HepG2 (cell line): ENCODE measurements around the gene SF3B2. TPM values are rescaled to one million over a fixed set of nuclear protein-coding genes. Genes with fewer than 3 reads are reported as not detected.
A peak's percentile ranks its signal among the peaks of the same experiment; 100 is the strongest.
"Not testable (repeated sequence)": the region's sequence is repeated elsewhere in the genome, so short reads cannot be mapped to it uniquely, and the experiment has no call there.

Source experiments
- ATAC-seq: fragments of 200-7000 bp; cut with Tn5 transposase; 3 replicates; pipeline ENCODE4 v1.9.1; 2020; ENCODE audit warnings: mild to moderate bottlenecking, moderate library complexity
- BruUV-seq: library from RNA; stranded (reverse); fragments of 400-500 nt; replicated peaks from 2 replicates; lab custom pipeline; 2021; lab: Mats Ljungman, UMichigan
- CTCF ChIA-PET: fragments of 300-600 bp; formaldehyde crosslinking; extraction: SDS; loops from one replicate; lab custom pipeline; 2021; ENCODE audit warnings: low total read pairs, inconsistent platforms, low intra/inter-chr PET ratio; lab: Yijun Ruan, JAX
- POLR2A ChIA-PET: fragments of 350-600 bp; sonication (Branson Sonifier 250); formaldehyde crosslinking; loops from one replicate; lab custom pipeline; 2020; ENCODE audit warnings: antibody characterized with exemption, inconsistent platforms; lab: Yijun Ruan, JAX
- DNase-seq: peaks from one replicate; pipeline ENCODE4 v3.0.0-alpha.2; 2015; ENCODE audit warnings: low spot score
- FAIRE-seq: peaks from 3 replicates; lab custom pipeline; 2011; peaks lifted over from hg19 to GRCh38; lab: Jason Lieb, UNC
- H2AFZ ChIP-seq: one replicate; pipeline ENCODE4 v1.6.1; 2011; ENCODE audit warnings: low read length, inconsistent platforms
- H3K27ac ChIP-seq: fragments of 300-600 bp; 3 replicates; pipeline ENCODE4 v1.8.0; 2011; ENCODE audit warnings: mixed run types, mild to moderate bottlenecking, mixed read lengths, low read length, inconsistent platforms; ENCODE audit not compliant: insufficient read depth; ENCODE audit errors: extremely low read length
- H3K27me3 ChIP-seq, 2 experiments: fragments of 200-600 bp in 1 of 2; 2 replicates in 1 of 2; 3 replicates in 1 of 2; pipeline versions ENCODE4 v1.6.0 to v1.8.0; 2011; ENCODE audit warnings: low read length in 2 of 2, mild to moderate bottlenecking in 2 of 2, moderate library complexity in 2 of 2, inconsistent platforms in 1 of 2; ENCODE audit not compliant: insufficient read depth in 2 of 2, control insufficient read depth in 1 of 2
- H3K36me3 ChIP-seq, 2 experiments: fragments of 200-600 bp in 1 of 2; replicated peaks in 1 of 2; 2 replicates in 1 of 2; 3 replicates in 1 of 2; pipeline versions ENCODE4 v1.5.1 to v1.8.0; 2011; ENCODE audit warnings: low read length in 2 of 2, inconsistent platforms in 1 of 2; ENCODE audit not compliant: insufficient read depth in 2 of 2, control insufficient read depth in 1 of 2
- H3K4me1 ChIP-seq: 2 replicates; pipeline ENCODE4 v1.5.1; 2012; ENCODE audit warnings: low read length, inconsistent platforms; ENCODE audit not compliant: insufficient read depth
- H3K4me2 ChIP-seq: 2 replicates; pipeline ENCODE4 v1.6.0; 2011; ENCODE audit warnings: low read depth, low read length, inconsistent platforms
- H3K4me3 ChIP-seq, 3 experiments: fragments of 200-600 bp in 1 of 3; sonication (generic), shearing (Covaris generic) in 1 of 3; replicated peaks in 1 of 3; 2 replicates each; pipeline ENCODE4 v1.5.1; 2011 to 2016; ENCODE audit warnings: low read length in 3 of 3, inconsistent platforms in 2 of 3, low read depth in 2 of 3, mild to moderate bottlenecking in 2 of 3, control low read depth in 1 of 3, mixed read lengths in 1 of 3; ENCODE audit not compliant: insufficient read depth in 1 of 3
- H3K79me2 ChIP-seq: one replicate; pipeline ENCODE4 v1.6.1; 2011; ENCODE audit warnings: low read length, inconsistent platforms; ENCODE audit not compliant: insufficient read depth
- H3K9ac ChIP-seq: 2 replicates; pipeline ENCODE4 v1.6.0; 2011; ENCODE audit warnings: mild to moderate bottlenecking, low read depth, low read length, inconsistent platforms; ENCODE audit not compliant: insufficient read depth
- H3K9me3 ChIP-seq: 2 replicates; pipeline ENCODE4 v1.5.1; 2012; ENCODE audit warnings: mild to moderate bottlenecking, low read length
- H4K20me1 ChIP-seq: 2 replicates; pipeline ENCODE4 v1.6.0; 2011; ENCODE audit warnings: inconsistent platforms, mild to moderate bottlenecking, low read length, moderate library complexity; ENCODE audit not compliant: insufficient read depth
- AHDC1 ChIP-seq: sonication (generic); formaldehyde crosslinking; IDR thresholded peaks from 2 replicates; pipeline ENCODE4 v1.5.1; 2020; ENCODE audit warnings: mild to moderate bottlenecking, missing genetic modification reagents, borderline replicate concordance
- NR2F6 ChIP-seq, 2 experiments: IDR thresholded peaks; 2 replicates each; pipeline ENCODE4 v1.6.1; 2016; ENCODE audit warnings: antibody characterized with exemption in 1 of 2, mild to moderate bottlenecking in 1 of 2
- SIX1 ChIP-seq: sonication (generic); formaldehyde crosslinking; IDR thresholded peaks from 2 replicates; pipeline ENCODE4 v1.4.0; 2020; ENCODE audit warnings: missing genetic modification reagents, borderline replicate concordance
- SIX4 ChIP-seq: sonication (generic); formaldehyde crosslinking; IDR thresholded peaks from 2 replicates; pipeline ENCODE4 v1.4.0; 2020; ENCODE audit warnings: missing genetic modification reagents
- ZNF362 ChIP-seq: sonication (generic); formaldehyde crosslinking; IDR thresholded peaks from 2 replicates; pipeline ENCODE4 v1.4.0; 2020; ENCODE audit warnings: missing genetic modification reagents, mild to moderate bottlenecking, borderline replicate concordance
- ZNF770 ChIP-seq: sonication (generic); formaldehyde crosslinking; IDR thresholded peaks from 2 replicates; pipeline ENCODE4 v1.5.0; 2020; ENCODE audit warnings: mild to moderate bottlenecking, missing genetic modification reagents
- WGBS: methylation state at CpG from one replicate; pipeline ENCODE4 v1.1.6; 2017; ENCODE audit warnings: low lambda C conversion rate; 5-methylcytosine and 5-hydroxymethylcytosine counted together
- in situ Hi-C: cut with HindIII; loops from 2 replicates; pipeline ENCODE4 v1.10.0; 2017; ENCODE audit warnings: low pct_unique_long_range_greater_than_20kb; ENCODE audit not compliant: extremely low pct_ligation_motif_present
- intact Hi-C: fragments of 100-400 bp; cut with micrococcal nuclease; formaldehyde crosslinking; loops from one replicate; pipeline ENCODE4 v1.10.0; 2022; ENCODE audit not compliant: unreplicated experiment
- polyA plus RNA-seq, 8 experiments: library from polyadenylated mRNA; depleted of rRNA in 3 of 8; stranded (reverse) in 7 of 8; unstranded in 1 of 8; fragments of >200 nt; fragmentation: Illumina TruSeq in 4 of 8; extraction: Trizol in 4 of 8; gene quantifications; 2 replicates each; pipeline versions ENCODE4 v1.2.1 to v1.2.3, GENCODE V29; 2011 to 2016; ENCODE audit warnings: low read depth in 4 of 8, missing spikeins in 1 of 8, mixed read lengths in 1 of 8; ENCODE audit not compliant: insufficient read depth in 1 of 8
- total RNA-seq, 5 experiments: library from RNA; depleted of rRNA; stranded (reverse); fragments of >200 nt; fragmentation: Illumina TruSeq; extraction: Trizol; gene quantifications; 2 replicates each; pipeline ENCODE4 v1.2.3, GENCODE V29; 2016; ENCODE audit warnings: low read depth in 1 of 5

Gene SF3B2
- total and polyA plus RNA-seq, 2 of the 13 experiments (the other 11 are each of a cell fraction or from before 2014, with no cell fraction given) = 70.4 to 153 TPM

GRCh38 chr11:66114957-66115356, 62.8 kb downstream of the SF3B2 start:
- Histone ChIP-seq H3K9ac (peak overlapping the region; percentile 37; the same call in 1 of the 2 replicates), H3K4me1 (peaks cover 82% of the 10 kb centered on the region), H3K4me2 (peak overlapping the region; percentile 72), H3K27ac (peak overlapping the region; percentile 64)
- TF ChIP-seq SIX4 = 0 out of 2 replicates have a peak, but pooled peaks have one; percentile 29
- TF ChIP-seq SIX1 (CRISPR knock-in tag) = peak; percentile 29; the same call in 1 of the 2 replicates
- TF ChIP-seq AHDC1 (CRISPR knock-in tag) = 0 out of 2 replicates have a peak, but pooled peaks have one; percentile 17
- ATAC-seq; H2AFZ ChIP-seq; H3K9me3 ChIP-seq; H3K36me3 ChIP-seq; in situ Hi-C loops; H3K27me3 ChIP-seq; DNase-seq; BruUV-seq; H3K79me2 ChIP-seq; FAIRE-seq; CTCF ChIA-PET; H3K4me3 ChIP-seq; H4K20me1 ChIP-seq; TF ChIP-seq NR2F6 (IDR thresholded peaks at IDR 0.05): not testable (repeated sequence)
- TF ChIP-seq NR2F6 (CRISPR knock-in tag; IDR thresholded peaks at IDR 0.05) = 0 out of 2 replicates have a peak, but pooled peaks have one; percentile 9
- peak; percentile 94 for TF ChIP-seq ZNF770 (CRISPR knock-in tag)
- peak; percentile 72; the same call in 1 of the 2 replicates for TF ChIP-seq ZNF362
- 61% methylated on average over 3 of the region's 3 CpGs for WGBS
- intact Hi-C loops = loop anchor here (5.0 kb wide), 1 partner anchor 43 kb away; the partner anchor contains the start of gene PACS1
- POLR2A ChIA-PET = interaction anchor here (0.7 to 1.8 kb wide), 3 partner anchors 14 to 44 kb away, joined by 3 to 4 read pairs (median 3); no protein-coding TSS in a partner anchor
